ENCODE measurements around the gene PDSS2. TPM values are rescaled to one million over a fixed set of nuclear protein-coding genes. Genes with fewer than 3 reads are reported as not detected.
A peak's percentile ranks its signal among the peaks of the same experiment; 100 is the strongest.
"Not testable (repeated sequence)": the region's sequence is repeated elsewhere in the genome, so short reads cannot be mapped to it uniquely, and the experiment has no call there.

Gene PDSS2
- total and polyA plus RNA-seq, 4 donors: 6.6 to 19.8 (median 15.6) TPM

GRCh38 chr6:107140581-107140980 is 318.8 kb downstream of the PDSS2 start:
- no peak overlapping the region for H3K4me3 ChIP-seq
- no peaks in the 10 kb centered on the region for H3K9me3 ChIP-seq (ENCODE audit: control insufficient read depth in 4 of 4, insufficient read depth in 3 of 4, low read length in 3 of 4)
- 66 to 84% methylated on average over 3 of the region's 3 CpGs for WGBS, 2 donors
- no peak for TF ChIP-seq CTCF (IDR thresholded peaks at IDR 0.05; ENCODE audit: control extremely low read depth, extremely low read depth)
- ATAC-seq (ENCODE audit: insufficient read depth, low FRiP score) (no peak), DNase-seq (no peak)
- no peaks in the 10 kb centered on the region for H3K4me1 ChIP-seq (ENCODE audit: control insufficient read depth in 5 of 5, insufficient read depth in 5 of 5, low read length in 5 of 5)
- H3K27ac ChIP-seq (ENCODE audit: low read depth in 1 of 2, low read length in 1 of 2): no peak overlapping the region
- no peaks in the 10 kb centered on the region for H3K36me3 ChIP-seq (ENCODE audit: control insufficient read depth in 4 of 4, insufficient read depth in 4 of 4, low read length in 4 of 4)
- no peak overlapping the region for H3K9ac ChIP-seq (ENCODE audit: insufficient read depth in 1 of 2, low read length in 2 of 2)
- H3K27me3 ChIP-seq (ENCODE audit: control insufficient read depth in 3 of 3, insufficient read depth in 3 of 3, low read length in 2 of 3): no peaks in the 10 kb centered on the region

- H3K27me3 ChIP-seq (ENCODE audit: control insufficient read depth in 3 of 3, insufficient read depth in 3 of 3, low read length in 2 of 3); H3K4me1 ChIP-seq (ENCODE audit: control insufficient read depth in 5 of 5, insufficient read depth in 5 of 5, low read length in 5 of 5); H3K4me3 ChIP-seq; DNase-seq; H3K27ac ChIP-seq (ENCODE audit: low read depth in 1 of 2, low read length in 1 of 2); H3K9ac ChIP-seq (ENCODE audit: insufficient read depth in 1 of 2, low read length in 2 of 2); H3K36me3 ChIP-seq (ENCODE audit: control insufficient read depth in 4 of 4, insufficient read depth in 4 of 4, low read length in 4 of 4); H3K9me3 ChIP-seq (ENCODE audit: control insufficient read depth in 4 of 4, insufficient read depth in 3 of 4, low read length in 3 of 4); ATAC-seq (ENCODE audit: insufficient read depth, low FRiP score): not testable (repeated sequence)
- WGBS, 2 donors: 81 to 92% methylated on average over 3 of the region's 3 CpGs
Observed at GRCh38 chr6:107136324-107136723, 323.0 kb downstream of the PDSS2 start.

- H3K36me3 ChIP-seq (ENCODE audit: control insufficient read depth in 4 of 4, insufficient read depth in 4 of 4, low read length in 4 of 4); H3K9me3 ChIP-seq (ENCODE audit: control insufficient read depth in 4 of 4, insufficient read depth in 3 of 4, low read length in 3 of 4); H3K4me1 ChIP-seq (ENCODE audit: control insufficient read depth in 5 of 5, insufficient read depth in 5 of 5, low read length in 5 of 5); H3K4me3 ChIP-seq; H3K9ac ChIP-seq (ENCODE audit: insufficient read depth in 1 of 2, low read length in 2 of 2); H3K27me3 ChIP-seq (ENCODE audit: control insufficient read depth in 3 of 3, insufficient read depth in 3 of 3, low read length in 2 of 3); H3K27ac ChIP-seq (ENCODE audit: low read depth in 1 of 2, low read length in 1 of 2); ATAC-seq (ENCODE audit: insufficient read depth, low FRiP score); DNase-seq: not testable (repeated sequence)
- 94 to 96% methylated on average over 14 of the region's 14 CpGs for WGBS, 2 donors
Observed at GRCh38 chr6:107135048-107135680, 324.2 kb downstream of the PDSS2 start.

- 42 to 48% methylated on average over 8 of the region's 8 CpGs for WGBS, 2 donors
- H3K4me3 ChIP-seq: no peak overlapping the region
- H3K4me1 ChIP-seq (ENCODE audit: control insufficient read depth in 5 of 5, insufficient read depth in 5 of 5, low read length in 5 of 5): no peaks in the 10 kb centered on the region
- TF ChIP-seq CTCF (IDR thresholded peaks at IDR 0.05; ENCODE audit: control extremely low read depth, extremely low read depth): no peak
- H3K9me3 ChIP-seq (ENCODE audit: control insufficient read depth in 4 of 4, insufficient read depth in 3 of 4, low read length in 3 of 4): no peaks in the 10 kb centered on the region
- no peak overlapping the region for H3K9ac ChIP-seq (ENCODE audit: insufficient read depth in 1 of 2, low read length in 2 of 2)
- no peaks in the 10 kb centered on the region for H3K36me3 ChIP-seq (ENCODE audit: control insufficient read depth in 4 of 4, insufficient read depth in 4 of 4, low read length in 4 of 4)
- no peaks in the 10 kb centered on the region for H3K27me3 ChIP-seq (ENCODE audit: control insufficient read depth in 3 of 3, insufficient read depth in 3 of 3, low read length in 2 of 3)
- H3K27ac ChIP-seq (ENCODE audit: low read depth in 1 of 2, low read length in 1 of 2): no peak overlapping the region
- no peak for ATAC-seq (ENCODE audit: insufficient read depth, low FRiP score)
- DNase-seq: peak; percentile 48 to 62 (median 54)
Observed at GRCh38 chr6:107132330-107132954, 326.9 kb downstream of the PDSS2 start.

Data from lung (tissue), 12 donors.